K562 (cell line): Measurements from ENCODE around the gene ZCWPW1. TPM values are rescaled to one million over a fixed set of nuclear protein-coding genes. Genes with fewer than 3 reads are reported as not detected.
A peak's percentile ranks its signal among the peaks of the same experiment; 100 is the strongest.

Source experiments
- ATF1 ChIP-seq, 2 experiments: fragments of 450-650 bp in 1 of 2; IDR thresholded peaks; 2 replicates each; pipeline ENCODE4 v1.6.1; 2016; ENCODE audit warnings: missing compliant biosample characterization in 1 of 2, missing genetic modification characterization in 1 of 2
- ATF4 ChIP-seq: fragments of 450-650 bp; formaldehyde crosslinking; IDR thresholded peaks from 2 replicates; pipeline ENCODE4 v1.4.0; 2022; ENCODE audit warnings: mild to moderate bottlenecking, moderate library complexity
- ELF1 ChIP-seq: fragments of 200-800 bp; sonication (Bioruptor generic); IDR thresholded peaks from 2 replicates; pipeline ENCODE4 v1.6.1; 2016; ENCODE audit warnings: missing genetic modification characterization, missing compliant biosample characterization
- EP400 ChIP-seq: fragments of 450-650 bp; IDR thresholded peaks from 2 replicates; pipeline ENCODE4 v1.6.1; 2017; ENCODE audit warnings: antibody characterized with exemption, mild to moderate bottlenecking, moderate library complexity
- GABPB1 ChIP-seq: sonication (generic); formaldehyde crosslinking; IDR thresholded peaks from 2 replicates; pipeline ENCODE4 v1.8.0; 2022; ENCODE audit warnings: mild to moderate bottlenecking, missing genetic modification reagents
- HMGN3 ChIP-seq: IDR thresholded peaks from 2 replicates; pipeline ENCODE4 v1.6.1; 2011; ENCODE audit warnings: borderline replicate concordance, low read depth, mild to moderate bottlenecking, mixed read lengths, low read length; ENCODE audit not compliant: insufficient read length; ENCODE audit errors: extremely low read depth
- HOXB6 ChIP-seq: fragments of 250-450 bp; sonication (Bioruptor Pico); IDR thresholded peaks from 2 replicates; pipeline ENCODE4 v1.5.1; 2022; ENCODE audit warnings: mild to moderate bottlenecking, borderline replicate concordance
- L3MBTL2 ChIP-seq: fragments of 450-650 bp; IDR thresholded peaks from 2 replicates; pipeline ENCODE4 v1.6.1; 2016; ENCODE audit warnings: mild to moderate bottlenecking, moderate library complexity
- MTA1 ChIP-seq: fragments of 450-650 bp; IDR thresholded peaks from 2 replicates; pipeline ENCODE4 v1.6.1; 2017; ENCODE audit warnings: borderline replicate concordance
- MYC ChIP-seq, 2 experiments: fragments of 250-450 bp in 1 of 2; sonication (Bioruptor Pico) in 1 of 2; IDR thresholded peaks; 2 replicates each; pipeline versions ENCODE4 v1.5.1 to v1.6.1; 2012 to 2021; ENCODE audit warnings: low read depth in 2 of 2, borderline replicate concordance in 1 of 2, improper control_type of control experiment in 1 of 2, low read length in 1 of 2, mild to moderate bottlenecking in 1 of 2, moderate library complexity in 1 of 2
- PCBP1 ChIP-seq: fragments of 200-400 bp; formaldehyde crosslinking; IDR thresholded peaks from 2 replicates; pipeline ENCODE4 v1.6.1; 2018; ENCODE audit warnings: mild to moderate bottlenecking, low read depth, low read length; ENCODE audit not compliant: poor library complexity, severe bottlenecking
- RCOR1 ChIP-seq, 2 experiments: IDR thresholded peaks; 2 replicates each; pipeline ENCODE4 v1.6.1; 2012; ENCODE audit warnings: low read depth in 2 of 2, low read length in 2 of 2, borderline replicate concordance in 1 of 2, improper control_type of control experiment in 1 of 2
- SFPQ ChIP-seq: fragments of 200-400 bp; formaldehyde crosslinking; IDR thresholded peaks from 2 replicates; pipeline ENCODE4 v1.6.1; 2017; ENCODE audit warnings: mild to moderate bottlenecking, low read depth, low read length, moderate library complexity
- SREBF2 ChIP-seq: sonication (generic); formaldehyde crosslinking; IDR thresholded peaks from 2 replicates; pipeline ENCODE4 v1.4.0; 2020; ENCODE audit warnings: mild to moderate bottlenecking, missing genetic modification reagents
- STAT5B ChIP-seq: fragments of 250-450 bp; sonication (Bioruptor Pico); IDR thresholded peaks from 2 replicates; pipeline ENCODE4 v1.8.0; 2021; ENCODE audit warnings: mild to moderate bottlenecking, inconsistent platforms
- TEAD2 ChIP-seq: fragments of 450-650 bp; IDR thresholded peaks from 2 replicates; pipeline ENCODE4 v1.6.1; 2016; ENCODE audit warnings: missing genetic modification characterization, control low read depth, missing compliant biosample characterization
- TRIM28 ChIP-seq: fragments of 450-650 bp; IDR thresholded peaks from 2 replicates; pipeline ENCODE4 v1.6.1; 2017
- XRCC5 ChIP-seq: fragments of 200-400 bp; formaldehyde crosslinking; IDR thresholded peaks from 2 replicates; pipeline ENCODE4 v1.6.1; 2017; ENCODE audit warnings: low read depth, mild to moderate bottlenecking, low read length
- ZFP91 ChIP-seq: sonication (generic); formaldehyde crosslinking; IDR thresholded peaks from 2 replicates; pipeline ENCODE4 v1.8.0; 2022; ENCODE audit warnings: mild to moderate bottlenecking, missing genetic modification reagents
- ZNF239 ChIP-seq: fragments of 250-450 bp; sonication (Bioruptor Pico); IDR thresholded peaks from 2 replicates; pipeline ENCODE4 v1.4.0; 2020; ENCODE audit warnings: mild to moderate bottlenecking
- polyA plus RNA-seq, 8 experiments: library from polyadenylated mRNA; depleted of rRNA in 4 of 8; stranded (reverse) in 5 of 8; unstranded in 3 of 8; fragments of >200 nt; fragmentation: Nextera tagmentation in 2 of 8; fragmentation: Illumina TruSeq in 1 of 8; extraction: Ambion mirVana in 2 of 8; extraction: Trizol in 1 of 8; gene quantifications; 2 replicates each; pipeline versions ENCODE4 v1.2.1 to v1.2.3, GENCODE V29; 2011 to 2014; ENCODE audit warnings: inconsistent platforms in 1 of 8, missing spikeins in 1 of 8
- total RNA-seq, 7 experiments: library from RNA; depleted of rRNA in 6 of 7; stranded (reverse); fragments of >200 nt in 6 of 7; fragmentation: Illumina TruSeq in 2 of 7; extraction: Trizol in 2 of 7; gene quantifications; 2 replicates each; pipeline versions ENCODE4 v1.2.1 to v1.2.3, GENCODE V29; 2011 to 2021; ENCODE audit warnings: low replicate concordance in 1 of 7

Gene ZCWPW1
- total and polyA plus RNA-seq, 9 of the 15 experiments (the other 6 are each of a cell fraction or from before 2014, with no cell fraction given) = 0.18 to 1.7 (median 1.2) TPM

GRCh38 chr7:100444311-100445278, 16.1 kb upstream of the ZCWPW1 start (continued):
- peak; percentile 59; the same call in 1 of the 2 replicates for TF ChIP-seq ELF1
- TF ChIP-seq ZFP91 = no peak
- TF ChIP-seq SREBF2 (CRISPR knock-in tag) = 0 out of 2 replicates have a peak, but pooled peaks have one; percentile 18
- no peak for TF ChIP-seq HOXB6 (CRISPR knock-in tag)
- peak; percentile 28; the same call in 1 of the 2 replicates for TF ChIP-seq GABPB1 (CRISPR knock-in tag)
- TF ChIP-seq MYC (IDR thresholded peaks at IDR 0.05; ENCODE audit: low read depth, low read length) = peak; percentile 89
- 0 out of 2 replicates have a peak, but pooled peaks have one; percentile 26 for TF ChIP-seq MYC (CRISPR knock-in tag; IDR thresholded peaks at IDR 0.05; ENCODE audit: borderline replicate concordance, low read depth)
- TF ChIP-seq TEAD2 (tag) = no peak
- no peak for TF ChIP-seq STAT5B (CRISPR knock-in tag)
- TF ChIP-seq RCOR1 (IDR thresholded peaks at IDR 0.05; ENCODE audit: borderline replicate concordance in 1 of 2, low read depth in 2 of 2, low read length in 2 of 2) = peak in 1 of 2 experiments; percentile 66; a peak in 1 of 4 replicates
- TF ChIP-seq ATF1 (CRISPR knock-in tag; IDR thresholded peaks at IDR 0.05) = no peak
- peak; percentile 88 for TF ChIP-seq ATF1 (tag; IDR thresholded peaks at IDR 0.05)
- peak; percentile 74 for TF ChIP-seq HMGN3
- peak; percentile 71; the same call in 1 of the 2 replicates for TF ChIP-seq TRIM28
- peak; percentile 95 for TF ChIP-seq EP400
- peak; percentile 99 for TF ChIP-seq L3MBTL2
- TF ChIP-seq PCBP1 = no peak
- no peak; the same call in 1 of the 2 replicates for TF ChIP-seq ZNF239 (CRISPR knock-in tag)
- TF ChIP-seq XRCC5 = no peak
- TF ChIP-seq ATF4 = peak; percentile 39; the same call in 1 of the 2 replicates
- TF ChIP-seq MTA1 = peak; percentile 80
- TF ChIP-seq SFPQ = no peak
